Sigmoid colon (tissue), 7 donors: ENCODE data around the gene DNAJA3. TPM values are rescaled to one million over a fixed set of nuclear protein-coding genes. Genes with fewer than 3 reads are reported as not detected.

Source experiments
- DNase-seq: peaks from one replicate; pipeline ENCODE4 v3.0.0-alpha.2; 2019
- H3K27ac ChIP-seq, 4 donors: fragments of 200-600 bp; sonication (generic); one replicate each; pipeline ENCODE4 v1.5.1; 2016 to 2019; ENCODE audit warnings: mild to moderate bottlenecking in 1 of 4
- H3K27me3 ChIP-seq, 3 donors: fragments of 200-600 bp; sonication (generic); one replicate each; pipeline ENCODE4 v1.5.1; 2019; ENCODE audit warnings: mild to moderate bottlenecking in 1 of 3
- H3K36me3 ChIP-seq, 4 donors: fragments of 200-600 bp; sonication (generic); one replicate each; pipeline ENCODE4 v1.5.1; 2016 to 2019
- H3K4me1 ChIP-seq, 4 donors: fragments of 200-600 bp; sonication (generic); one replicate each; pipeline ENCODE4 v1.5.1; 2017 to 2019
- H3K4me3 ChIP-seq, 4 donors: fragments of 200-600 bp; sonication (generic); one replicate each; pipeline ENCODE4 v1.5.1; 2017 to 2019; ENCODE audit warnings: mild to moderate bottlenecking in 2 of 4, moderate library complexity in 1 of 4
- H3K9me3 ChIP-seq, 4 donors: fragments of 200-600 bp in 3 of 4; sonication (generic) in 3 of 4; one replicate each; pipeline versions ENCODE4 v1.5.1 to v1.6.1; 2013 to 2019
- CTCF ChIP-seq, 4 experiments: fragments of 450-650 bp in 3 of 4; fragments of 200-600 bp in 1 of 4; IDR thresholded peaks; one replicate each; pipeline ENCODE4 v1.5.1; 2016 to 2019; ENCODE audit warnings: antibody characterized with exemption in 4 of 4, mild to moderate bottlenecking in 3 of 4, moderate library complexity in 2 of 4
- EP300 ChIP-seq, 4 donors: sonication (generic); formaldehyde crosslinking; IDR thresholded peaks; one replicate each; pipeline ENCODE4 v1.6.1; 2017; ENCODE audit warnings: antibody characterized with exemption in 4 of 4
- POLR2A ChIP-seq, 2 donors: fragments of 450-650 bp; IDR thresholded peaks; one replicate each; pipeline ENCODE4 v1.6.1; 2016; ENCODE audit warnings: antibody characterized with exemption in 2 of 2, mild to moderate bottlenecking in 2 of 2, moderate library complexity in 2 of 2
- POLR2AphosphoS5 ChIP-seq, 4 donors: sonication (generic); formaldehyde crosslinking; IDR thresholded peaks; one replicate each; pipeline ENCODE4 v1.6.1; 2017; ENCODE audit warnings: antibody characterized with exemption in 4 of 4
- WGBS, 2 donors: extraction: QIAGEN DNeasy Blood & Tissue Kit; methylation state at CpG; one replicate each; pipeline ENCODE4 v1.1.7; 2013; 5-methylcytosine and 5-hydroxymethylcytosine counted together
- intact Hi-C: fragments of 100-400 bp; cut with DNase I; formaldehyde crosslinking; loops from one replicate; pipeline ENCODE4 v1.15.1; 2023
- polyA plus RNA-seq, 3 donors: library from polyadenylated mRNA; stranded (reverse); fragments of 200-250 nt; gene quantifications; one replicate each; pipeline ENCODE4 v1.2.3, GENCODE V29; 2013
- total RNA-seq, 4 donors: library from RNA; depleted of rRNA; stranded (reverse); fragments of >200 nt; gene quantifications; one replicate each; pipeline ENCODE4 v1.1.0, GENCODE V29; 2016
- donor health status: healthy with polysubstance abuse.
- donor health status: Bipolar disorder and iron deficiency.
- donor health status: healthy.

The DNAJA3 gene
- total and polyA plus RNA-seq, 7 donors: 28.2 to 53.3 (median 44.2) TPM

GRCh38 chr16:4452674-4453073, 27.0 kb downstream of the DNAJA3 start:
- peaks cover 54 to 98% (median 67%) of the 10 kb centered on the region in 4 donors for H3K36me3 ChIP-seq
- no peak overlapping the region for H3K4me3 ChIP-seq
- TF ChIP-seq EP300 (IDR thresholded peaks at IDR 0.05) (no peak), POLR2A (IDR thresholded peaks at IDR 0.05) (no peak), POLR2AphosphoS5 (IDR thresholded peaks at IDR 0.05) (no peak), CTCF (IDR thresholded peaks at IDR 0.05) (no peak)
- H3K4me1 ChIP-seq: no peaks in the 10 kb centered on the region
- H3K27me3 ChIP-seq: no peaks in the 10 kb centered on the region
- H3K9me3 ChIP-seq: no peaks in the 10 kb centered on the region
- WGBS, 2 donors: 97 to 98% methylated on average over 5 of the region's 5 CpGs
- intact Hi-C loops: no loop called here
- no peak overlapping the region for H3K27ac ChIP-seq
- no peak for DNase-seq

GRCh38 chr16:4454623-4455022, 29.0 kb downstream of the DNAJA3 start:
- H3K36me3 ChIP-seq: peaks cover 40 to 93% (median 52%) of the 10 kb centered on the region in 4 donors
- no peaks in the 10 kb centered on the region for H3K27me3 ChIP-seq
- H3K4me1 ChIP-seq: no peaks in the 10 kb centered on the region
- no peak for DNase-seq
- no peak overlapping the region for H3K4me3 ChIP-seq
- WGBS, 2 donors: 82 to 86% methylated on average over 9 of the region's 9 CpGs
- no peaks in the 10 kb centered on the region for H3K9me3 ChIP-seq
- intact Hi-C loops: no loop called here
- TF ChIP-seq POLR2A (IDR thresholded peaks at IDR 0.05) (no peak), CTCF (IDR thresholded peaks at IDR 0.05) (no peak), POLR2AphosphoS5 (IDR thresholded peaks at IDR 0.05) (no peak), EP300 (IDR thresholded peaks at IDR 0.05) (no peak)
- no peak overlapping the region for H3K27ac ChIP-seq

GRCh38 chr16:4455081-4455480, 29.4 kb downstream of the DNAJA3 start:
- no peak for TF ChIP-seq POLR2A (IDR thresholded peaks at IDR 0.05)
- TF ChIP-seq EP300 (IDR thresholded peaks at IDR 0.05): no peak
- TF ChIP-seq POLR2AphosphoS5 (IDR thresholded peaks at IDR 0.05): no peak
- no peak for TF ChIP-seq CTCF (IDR thresholded peaks at IDR 0.05)
- intact Hi-C loops: no loop called here
- no peaks in the 10 kb centered on the region for H3K4me1 ChIP-seq
- H3K27me3 ChIP-seq: no peaks in the 10 kb centered on the region
- H3K9me3 ChIP-seq: no peaks in the 10 kb centered on the region
- no peak for DNase-seq
- peaks cover 39 to 88% (median 48%) of the 10 kb centered on the region in 4 donors for H3K36me3 ChIP-seq
- 91 to 93% methylated on average over 14 of the region's 14 CpGs for WGBS, 2 donors
- H3K4me3 ChIP-seq: no peak overlapping the region
- H3K27ac ChIP-seq: no peak overlapping the region

- WGBS, 2 donors: 80 to 89% methylated on average over 10 of the region's 10 CpGs
- DNase-seq: no peak
- TF ChIP-seq EP300 (IDR thresholded peaks at IDR 0.05): no peak
- no peak for TF ChIP-seq POLR2AphosphoS5 (IDR thresholded peaks at IDR 0.05)
- no peak for TF ChIP-seq CTCF (IDR thresholded peaks at IDR 0.05)
- no peak for TF ChIP-seq POLR2A (IDR thresholded peaks at IDR 0.05)
- no peaks in the 10 kb centered on the region for H3K4me1 ChIP-seq
- H3K27ac ChIP-seq: no peak overlapping the region
- intact Hi-C loops: no loop called here
- H3K4me3 ChIP-seq: no peak overlapping the region
- no peaks in the 10 kb centered on the region for H3K27me3 ChIP-seq
- H3K9me3 ChIP-seq: no peaks in the 10 kb centered on the region
- H3K36me3 ChIP-seq: peaks cover 30 to 79% (median 39%) of the 10 kb centered on the region in 4 donors
These were observed 30.3 kb downstream of the DNAJA3 start for GRCh38 chr16:4455951-4456350.

GRCh38 chr16:4460936-4461249, 35.2 kb downstream of the DNAJA3 start:
- Histone ChIP-seq H3K9me3 (no peaks in the 10 kb centered on the region), H3K4me1 (no peaks in the 10 kb centered on the region), H3K4me3 (no peak overlapping the region), H3K36me3 (peaks cover 11 to 55% (median 18%) of the 10 kb centered on the region in 4 donors), H3K27ac (no peak overlapping the region), H3K27me3 (no peaks in the 10 kb centered on the region)
- WGBS, 2 donors: 89 to 93% methylated on average over 5 of the region's 5 CpGs
- intact Hi-C loops: no loop called here
- DNase-seq: no peak
- no peak for TF ChIP-seq POLR2A (IDR thresholded peaks at IDR 0.05)
